Measurements from ENCODE around the gene TRERF1.

TRERF1 gene

DNA sequence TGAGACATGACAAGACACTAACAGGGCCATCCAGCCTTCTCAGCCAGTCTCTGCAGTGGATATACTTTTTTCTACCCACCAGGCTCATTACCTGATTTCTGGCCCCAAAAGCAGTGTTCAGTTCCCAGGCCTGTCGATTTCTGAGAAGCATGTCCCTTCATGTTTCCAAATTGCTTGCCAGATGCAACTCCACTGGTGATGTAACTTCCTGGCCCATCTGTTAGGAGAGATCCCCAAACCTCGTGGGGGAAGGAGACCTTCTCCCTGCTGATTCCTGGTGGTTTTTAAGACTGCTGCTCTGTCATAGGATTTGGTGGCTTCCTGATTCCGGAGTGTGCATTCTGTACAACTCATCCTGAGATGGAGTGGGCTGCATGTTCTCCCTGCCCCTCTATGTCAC lies 202.4 kb downstream of the TRERF1 start:
- DNase-seq (ENCODE audit: low spot score) = no peak

DNA sequence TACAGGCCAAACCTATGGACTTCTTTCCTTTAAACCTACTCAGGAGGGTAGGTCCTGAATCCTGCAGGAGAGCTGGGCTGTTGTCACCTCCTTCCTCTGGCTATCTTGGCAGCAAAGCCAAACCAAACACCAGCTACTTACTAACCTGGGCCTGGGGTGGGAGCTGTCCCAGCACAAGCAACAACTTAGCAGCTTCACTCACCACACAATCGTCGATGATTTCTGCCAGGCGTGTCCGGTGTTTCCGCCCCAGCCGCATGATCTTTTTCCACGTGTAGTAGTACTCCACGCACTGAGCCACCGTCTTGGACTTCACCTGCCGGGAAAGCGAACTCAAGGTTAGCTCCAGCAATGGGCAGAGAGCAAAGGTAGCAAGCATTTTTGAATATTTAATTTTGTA lies 208.7 kb downstream of the TRERF1 start:
- DNase-seq (ENCODE audit: low spot score) = no peak

DNA sequence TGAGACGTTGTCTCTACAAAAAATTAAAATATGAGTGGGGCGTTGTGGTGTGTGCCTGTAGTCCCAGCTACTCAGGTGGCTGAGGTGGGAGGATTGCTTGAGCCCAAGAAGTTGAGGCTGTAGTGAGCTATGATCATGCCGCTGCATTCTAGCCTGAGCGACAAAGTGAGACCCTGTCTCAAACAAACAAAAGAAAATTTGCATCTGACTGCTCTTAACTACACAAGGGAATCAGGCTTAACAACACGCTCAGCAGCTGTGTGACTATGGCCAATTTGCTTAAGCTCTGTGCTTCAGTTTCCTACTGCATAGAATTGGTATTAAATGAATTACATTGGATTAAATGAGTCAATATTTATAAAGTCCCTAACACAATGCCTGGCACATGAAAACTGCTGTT lies 209.8 kb downstream of the TRERF1 start:
- no peak for DNase-seq (ENCODE audit: low spot score)

DNA sequence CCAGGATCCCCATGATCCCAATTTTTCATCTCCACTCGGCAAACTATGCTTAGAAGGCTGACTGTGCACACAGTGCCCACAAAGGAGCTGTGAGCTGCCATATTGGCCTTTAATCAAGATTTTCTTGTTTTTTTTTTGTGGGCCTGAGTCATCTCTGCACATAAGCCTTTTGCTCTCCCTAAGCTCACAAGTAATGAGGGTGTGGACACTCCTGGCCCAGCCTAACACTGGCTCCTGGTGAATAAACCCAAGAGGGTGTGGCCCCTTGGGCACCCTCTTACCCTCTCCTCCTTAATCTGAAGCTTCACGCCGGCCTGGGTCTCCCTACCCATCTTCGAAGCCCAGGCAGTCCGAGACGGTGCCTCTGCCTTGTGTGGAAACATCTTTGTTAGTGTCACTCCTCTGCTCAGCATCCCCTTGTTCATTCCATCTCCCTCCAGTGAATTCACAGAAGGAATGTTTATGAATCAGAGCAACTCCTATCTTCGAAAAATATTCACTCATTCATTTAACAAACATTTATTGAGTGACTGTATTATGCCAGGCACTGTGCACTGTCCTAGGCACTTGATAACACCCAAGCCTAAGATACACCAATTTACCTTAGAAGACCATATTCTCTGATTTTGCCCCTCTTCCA lies 211.9 kb downstream of the TRERF1 start:
- DNase-seq (ENCODE audit: low spot score) = peak; percentile 88

DNA sequence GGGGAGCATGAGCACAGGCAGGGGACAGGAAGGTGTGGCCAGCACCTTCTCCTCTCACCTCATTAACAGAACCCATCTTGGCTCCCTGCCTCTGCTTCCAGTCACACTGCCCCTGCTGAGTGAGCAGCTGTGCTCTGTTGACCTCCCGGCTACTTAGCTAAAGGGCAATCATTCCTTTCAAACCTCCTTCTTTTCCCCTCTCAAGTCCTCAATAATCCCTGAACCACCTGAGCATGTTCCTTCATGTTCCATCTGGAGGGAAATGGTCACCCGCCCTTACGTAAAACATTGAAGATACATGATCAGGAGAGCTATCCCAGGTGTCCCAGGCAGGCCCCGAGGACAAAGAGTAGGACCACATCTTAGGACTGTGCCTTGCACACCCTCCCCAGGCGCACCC lies 212.4 kb downstream of the TRERF1 start:
- peak; percentile 65 for DNase-seq (ENCODE audit: low spot score)

DNA sequence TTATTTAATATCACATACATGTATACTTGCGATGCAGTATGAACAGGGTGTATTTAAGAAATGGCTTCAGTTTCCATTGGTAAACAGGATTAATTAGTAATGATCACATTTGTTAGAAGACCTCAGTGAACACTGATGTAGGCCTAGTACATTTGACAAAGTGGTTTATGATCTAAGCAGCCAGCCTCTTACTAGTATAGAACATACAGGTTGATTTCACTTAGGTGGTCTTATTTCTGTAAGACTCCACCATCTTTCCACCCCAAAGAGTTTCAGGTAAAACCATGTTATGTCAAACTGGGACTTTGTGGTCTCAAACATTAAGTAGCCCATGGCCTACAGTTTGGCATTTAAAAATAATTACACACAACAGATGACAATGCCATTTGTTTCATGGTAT lies 213.9 kb downstream of the TRERF1 start:
- DNase-seq (ENCODE audit: low spot score) = no peak

DNA sequence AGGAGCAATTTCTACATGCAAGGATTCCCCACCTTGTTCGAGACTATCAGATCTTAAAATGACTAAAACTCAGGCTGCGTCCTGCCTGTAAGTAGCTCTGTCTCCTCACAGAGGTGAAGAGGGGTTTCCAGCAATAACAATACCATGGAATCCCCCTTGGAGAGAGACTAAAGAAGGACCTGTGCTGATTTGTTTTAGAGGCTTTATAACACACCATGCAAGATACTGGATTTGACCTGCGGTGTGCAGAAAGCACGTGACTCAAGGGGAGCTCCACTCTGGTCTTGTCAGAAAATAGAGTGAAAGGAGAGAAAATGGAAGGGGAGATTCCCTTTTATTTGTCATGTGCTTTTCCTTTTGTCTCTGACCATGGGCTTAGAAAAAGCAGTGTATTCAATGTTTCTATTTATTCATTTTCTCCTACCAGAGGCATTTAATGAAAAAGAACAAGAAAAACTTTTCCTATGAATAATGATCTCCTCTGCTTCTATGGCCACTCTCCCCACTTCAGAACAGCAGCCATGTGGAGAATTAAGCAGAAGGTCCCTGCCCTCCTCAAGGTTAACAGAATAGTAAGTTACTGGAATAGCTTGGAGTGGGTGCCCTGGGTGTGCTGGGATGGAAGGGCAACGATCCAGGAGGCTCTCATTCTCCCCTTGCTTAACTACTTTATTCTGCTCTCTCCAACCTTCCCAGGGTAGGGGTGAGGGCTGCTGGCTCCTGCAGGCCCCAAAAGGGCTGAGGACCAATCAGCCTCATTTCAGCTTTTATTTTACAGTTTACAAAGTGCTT lies 214.8 kb downstream of the TRERF1 start:
- no peak for DNase-seq (ENCODE audit: low spot score)

DNA sequence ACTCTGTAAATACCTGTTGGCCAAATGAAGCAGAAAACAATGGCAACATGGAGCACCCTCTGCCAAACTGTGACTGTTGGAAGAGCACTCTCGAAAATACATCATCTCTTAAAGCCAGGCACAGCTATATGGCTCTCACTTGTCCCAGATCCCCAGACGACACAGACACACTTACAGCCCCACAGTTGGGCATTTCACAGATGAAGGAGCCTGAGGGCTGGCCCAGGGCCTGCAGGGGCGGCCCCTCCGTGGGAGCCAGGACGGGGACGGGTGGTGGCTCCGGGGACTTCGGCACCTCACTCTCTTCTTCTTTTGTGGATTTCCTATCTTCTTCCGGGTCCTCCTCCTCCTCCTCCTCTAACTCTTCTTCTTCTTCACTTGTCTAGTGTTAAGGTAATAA lies 215.7 kb downstream of the TRERF1 start:
- DNase-seq (ENCODE audit: low spot score) = no peak

DNA sequence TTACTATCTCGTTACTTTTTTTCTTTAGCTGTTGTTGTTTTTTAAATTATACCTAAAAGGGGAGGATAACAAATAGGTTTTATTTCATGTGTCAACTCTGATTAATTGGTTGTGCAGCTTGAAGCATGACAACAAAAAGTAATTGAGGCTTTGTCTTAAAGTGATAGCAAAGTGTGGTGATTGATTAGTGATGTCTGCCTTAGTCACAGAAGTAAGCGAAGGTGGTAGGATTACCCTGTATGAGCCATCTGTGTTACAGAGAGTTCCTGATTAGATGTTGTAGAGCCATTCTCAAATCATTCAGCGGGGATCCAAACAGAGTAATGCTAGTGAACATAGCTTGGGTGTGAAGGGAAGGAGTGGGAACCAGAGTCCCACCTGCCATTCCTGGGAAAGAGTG lies 219.7 kb downstream of the TRERF1 start:
- no peak for DNase-seq (ENCODE audit: low spot score)

DNA sequence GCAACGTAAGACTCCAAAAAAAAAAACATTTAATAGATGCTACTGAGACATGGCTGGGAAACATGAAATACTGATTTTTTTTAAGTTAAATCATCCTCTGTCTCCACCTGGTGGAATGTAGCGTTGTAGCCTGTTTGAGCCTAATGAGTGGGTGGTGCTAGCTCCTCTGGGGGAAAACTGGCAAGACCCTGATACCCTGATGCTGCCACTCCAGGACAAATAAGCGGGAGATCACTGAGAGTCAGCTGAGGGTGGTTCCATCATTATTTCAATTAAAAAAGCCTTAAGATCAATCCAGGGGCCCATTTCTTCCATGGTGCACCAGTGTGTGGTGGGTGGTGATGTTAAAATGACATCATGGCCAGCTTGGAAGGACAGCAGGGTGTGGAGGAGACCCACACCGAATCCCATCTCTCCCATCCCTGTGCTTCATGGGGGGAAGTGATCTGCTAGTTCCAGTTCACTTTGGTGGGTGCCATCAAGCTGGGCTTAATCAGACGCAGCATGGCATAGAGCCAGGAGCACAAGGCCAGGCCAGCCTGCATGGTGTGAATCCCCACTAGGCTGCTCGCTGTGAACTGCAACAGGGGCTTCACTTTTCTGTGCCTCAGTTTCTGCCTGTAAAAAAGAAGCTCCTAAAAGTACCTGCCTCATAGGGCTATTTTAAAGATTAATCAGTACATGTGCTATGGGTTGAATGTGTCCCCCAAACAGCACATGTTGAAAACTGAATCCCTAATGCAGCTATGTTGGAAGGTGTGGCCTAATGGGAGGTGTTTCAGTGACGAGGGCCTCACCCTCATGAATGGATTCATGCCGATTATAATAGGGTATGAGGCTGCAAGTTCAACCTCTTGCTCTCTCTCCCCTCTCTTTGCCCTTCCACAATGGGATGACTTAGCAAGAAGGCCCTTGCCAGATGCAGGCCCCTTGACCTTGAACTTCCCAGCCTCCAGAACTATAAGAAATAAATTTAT lies 221.1 kb downstream of the TRERF1 start:
- DNase-seq (ENCODE audit: low spot score) = no peak

DNA sequence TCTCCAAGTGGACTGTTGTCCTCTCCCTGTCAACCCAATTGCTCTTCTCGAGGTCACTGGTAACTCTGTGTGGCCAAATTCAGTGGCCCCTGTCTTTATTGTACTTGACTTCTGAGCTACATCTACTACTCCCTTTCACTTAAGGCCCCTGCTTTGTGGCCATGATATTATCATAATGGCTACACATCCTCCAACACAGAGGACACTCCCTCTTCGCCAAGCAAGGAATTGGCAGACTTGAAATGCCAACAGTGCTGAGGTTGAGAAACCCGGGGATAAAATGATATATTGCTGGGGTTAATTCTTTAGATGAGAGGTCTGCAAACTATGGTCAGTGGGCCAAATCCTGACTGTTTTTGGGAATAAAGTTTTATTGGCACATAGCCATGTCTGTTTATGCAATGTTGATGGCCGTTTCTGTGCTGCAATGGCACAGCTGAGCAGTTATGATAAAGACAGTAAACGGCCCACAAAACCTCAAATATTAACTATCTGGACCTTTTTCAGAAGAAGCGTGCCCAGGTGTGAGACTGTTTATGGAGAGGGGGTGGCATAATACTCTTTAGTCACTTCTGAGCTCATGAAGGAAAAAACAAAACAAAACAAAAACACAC lies 222.1 kb downstream of the TRERF1 start:
- no peak for DNase-seq (ENCODE audit: low spot score)

DNA sequence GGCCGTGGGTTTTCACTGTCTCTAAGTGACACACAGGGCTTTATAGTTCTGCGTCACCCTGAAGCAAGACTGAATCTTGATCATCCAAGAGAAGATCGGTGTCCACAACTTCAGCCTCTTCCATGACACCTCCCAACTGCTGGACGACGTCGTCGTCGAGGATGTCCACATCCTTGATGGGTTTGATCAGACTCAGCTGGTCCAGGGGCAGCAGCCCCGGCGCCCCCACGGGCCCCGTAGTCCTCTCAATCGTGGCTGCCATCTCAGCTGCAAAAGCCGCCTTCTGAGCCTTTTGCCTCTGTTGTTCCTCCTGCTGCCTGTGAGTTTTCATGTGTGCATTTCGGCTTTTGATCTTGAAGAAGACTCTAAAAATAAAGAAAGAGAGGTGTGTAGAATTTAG lies 223.4 kb downstream of the TRERF1 start:
- no peak for DNase-seq (ENCODE audit: low spot score)

DNA sequence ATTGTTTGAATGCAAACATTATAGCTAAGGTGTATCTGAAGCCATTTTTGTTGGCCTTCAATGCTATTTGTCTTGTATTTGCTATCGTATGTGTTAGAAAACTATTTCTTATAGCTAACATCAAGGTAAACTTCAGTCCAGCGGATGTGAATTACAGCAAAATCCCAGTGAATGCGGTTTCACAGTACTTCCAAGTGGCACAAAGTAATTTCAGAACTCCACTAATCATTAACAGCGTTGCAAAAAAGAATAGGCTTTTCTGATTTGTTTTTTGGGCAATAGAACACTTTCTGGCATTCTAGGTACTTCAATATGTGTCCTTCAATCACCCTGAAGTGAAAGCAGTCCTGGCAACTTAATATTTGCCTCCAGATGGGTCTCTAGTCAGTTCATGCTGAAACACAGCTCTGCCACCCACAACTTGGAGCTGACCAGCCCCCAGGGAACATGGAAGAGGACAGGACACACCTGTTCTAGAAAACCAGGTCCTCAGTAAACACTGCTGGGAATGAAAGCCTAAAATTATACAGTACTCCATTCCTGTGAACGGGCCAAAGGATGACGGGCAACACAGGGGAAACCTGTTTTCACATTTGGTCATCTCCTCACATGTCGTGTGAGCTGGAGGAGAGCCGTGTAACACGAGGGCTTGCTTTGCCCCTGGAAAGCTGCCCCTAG lies 224.4 kb downstream of the TRERF1 start:
- no peak for DNase-seq (ENCODE audit: low spot score)

DNA sequence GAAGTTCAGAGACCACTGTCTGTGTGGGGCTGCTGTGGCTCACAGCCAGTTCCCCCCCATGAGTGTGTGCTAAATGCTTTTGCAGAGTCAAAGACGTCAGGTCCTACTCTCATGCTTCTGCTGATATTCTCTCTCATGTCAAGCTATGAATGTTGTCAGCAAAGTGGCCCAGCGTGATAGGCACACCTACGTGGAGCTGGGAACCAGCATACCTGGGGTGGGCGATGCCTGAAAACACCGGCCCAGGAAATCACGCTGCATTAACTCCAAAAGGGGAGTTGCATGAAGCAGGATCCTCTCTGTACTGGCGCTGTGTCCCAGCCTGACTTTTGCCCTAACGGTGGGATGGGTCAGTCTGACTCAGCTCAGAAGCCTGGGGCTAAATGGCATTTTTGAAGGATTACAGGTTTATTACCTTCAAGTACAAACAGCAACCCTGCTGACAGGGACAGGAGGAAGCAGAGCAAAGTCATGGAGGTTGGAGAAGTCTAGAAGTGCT lies 225.0 kb downstream of the TRERF1 start:
- DNase-seq (ENCODE audit: low spot score) = peak; percentile 97

DNA sequence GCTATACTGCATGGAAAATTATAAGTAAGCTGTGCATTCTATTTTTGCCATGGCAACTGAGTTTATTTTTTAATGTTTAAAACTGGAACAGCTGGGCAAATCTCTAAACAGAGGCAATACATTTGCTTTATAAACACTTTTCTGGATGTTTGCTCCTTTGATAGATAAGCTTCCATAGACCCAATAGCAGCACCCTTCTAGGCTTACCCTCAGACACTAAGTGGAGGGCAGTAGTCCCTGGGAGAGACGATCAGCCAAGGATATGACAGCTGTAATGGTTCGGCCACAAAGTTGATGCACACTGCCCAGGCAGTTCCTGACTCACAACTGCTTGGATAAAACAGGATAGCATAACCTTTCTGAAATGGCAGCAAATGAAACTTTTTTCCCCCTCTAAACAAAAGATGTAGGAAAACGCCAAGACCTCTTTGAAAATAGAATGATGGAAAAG lies 225.5 kb downstream of the TRERF1 start:
- DNase-seq (ENCODE audit: low spot score) = peak; percentile 52

DNA sequence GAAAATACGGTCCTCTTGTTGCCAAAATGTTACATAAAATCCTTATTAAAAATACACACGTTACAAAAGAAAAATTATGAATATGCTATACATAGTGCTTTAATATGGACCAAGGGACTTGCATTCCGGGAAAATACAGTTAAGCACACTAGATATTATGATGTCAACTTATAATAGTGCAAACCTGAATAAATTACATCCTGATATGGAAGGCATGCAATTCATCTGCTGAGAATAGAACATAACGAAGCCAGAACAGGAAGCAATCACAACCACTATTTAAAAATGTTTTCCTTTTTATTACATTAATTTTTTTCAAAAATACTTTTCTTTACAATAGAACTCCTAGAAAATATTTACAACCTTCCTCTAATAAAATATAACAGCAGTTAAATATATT lies 226.3 kb downstream of the TRERF1 start:
- no peak for DNase-seq (ENCODE audit: low spot score)

DNA sequence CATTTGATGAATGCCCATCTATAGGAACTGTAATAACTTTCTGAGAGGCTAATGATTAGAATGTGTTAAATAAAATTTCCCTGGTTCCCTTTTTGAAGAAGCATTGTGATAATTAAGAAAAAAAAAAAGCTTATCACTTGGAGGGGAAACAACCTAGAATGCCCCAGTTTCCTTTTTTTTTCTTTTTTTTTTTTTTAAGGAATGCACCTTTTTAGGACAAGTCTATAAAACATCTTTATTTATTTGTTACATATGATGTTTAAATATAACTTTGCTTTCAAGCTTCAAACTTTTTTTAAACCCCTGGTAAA lies 226.7 kb downstream of the TRERF1 start:
- DNase-seq (ENCODE audit: low spot score) = no peak

DNA sequence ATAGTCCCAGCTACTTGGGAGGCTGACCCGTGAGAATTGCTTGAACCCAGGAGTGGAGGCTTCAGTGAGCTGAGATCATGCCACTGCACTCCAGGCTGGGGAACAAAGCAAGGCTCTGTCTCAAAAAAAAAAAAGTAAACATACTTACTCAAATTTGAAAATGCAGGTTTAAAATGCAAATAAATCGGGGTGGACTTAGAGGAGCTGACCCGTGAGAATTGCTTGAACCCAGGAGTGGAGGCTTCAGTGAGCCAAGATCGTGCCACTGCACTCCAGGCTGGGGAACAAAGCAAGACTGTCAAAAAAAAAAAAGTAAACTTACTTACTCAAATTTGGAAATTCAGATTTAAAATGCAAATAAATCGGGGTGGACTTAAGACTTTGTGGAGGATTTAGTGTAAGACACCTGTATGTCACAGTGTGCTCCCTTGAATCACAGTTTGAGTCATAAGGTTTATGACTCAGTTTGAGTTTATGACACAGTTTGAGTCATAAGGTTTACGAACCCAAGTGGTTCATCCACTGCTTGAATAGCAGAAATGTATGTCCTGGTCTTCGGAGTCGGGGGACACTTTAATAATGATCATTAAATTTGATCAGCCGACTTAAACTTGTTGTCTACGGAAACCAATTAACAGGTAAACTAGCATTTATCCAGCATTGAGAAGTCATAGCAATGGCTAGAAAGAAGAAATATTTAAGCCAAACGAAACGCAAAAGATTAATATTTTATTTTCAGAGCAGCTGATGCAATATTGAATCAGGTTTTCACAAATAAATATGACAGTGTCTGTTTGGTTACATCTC lies 227.3 kb downstream of the TRERF1 start:
- DNase-seq (ENCODE audit: low spot score) = peak; percentile 93

DNA sequence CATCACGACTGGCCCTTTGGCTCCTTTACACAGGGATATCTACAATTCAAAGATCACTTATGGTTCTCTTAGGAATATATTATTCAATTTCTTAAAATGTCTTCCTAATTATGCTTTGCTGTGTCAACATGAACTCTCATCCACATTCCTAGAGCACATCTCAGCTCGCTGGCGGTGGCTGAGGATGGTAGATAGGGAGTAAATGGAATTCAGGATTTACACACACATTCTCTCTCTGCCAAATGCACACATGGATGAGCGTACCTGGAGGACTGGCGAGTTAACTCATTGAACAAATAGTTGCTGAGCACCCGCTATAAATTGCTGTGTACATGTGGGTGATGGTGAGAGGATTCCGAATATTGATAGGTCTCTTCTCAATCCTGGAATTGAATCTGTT lies 229.3 kb downstream of the TRERF1 start:
- DNase-seq (ENCODE audit: low spot score) = no peak

DNA sequence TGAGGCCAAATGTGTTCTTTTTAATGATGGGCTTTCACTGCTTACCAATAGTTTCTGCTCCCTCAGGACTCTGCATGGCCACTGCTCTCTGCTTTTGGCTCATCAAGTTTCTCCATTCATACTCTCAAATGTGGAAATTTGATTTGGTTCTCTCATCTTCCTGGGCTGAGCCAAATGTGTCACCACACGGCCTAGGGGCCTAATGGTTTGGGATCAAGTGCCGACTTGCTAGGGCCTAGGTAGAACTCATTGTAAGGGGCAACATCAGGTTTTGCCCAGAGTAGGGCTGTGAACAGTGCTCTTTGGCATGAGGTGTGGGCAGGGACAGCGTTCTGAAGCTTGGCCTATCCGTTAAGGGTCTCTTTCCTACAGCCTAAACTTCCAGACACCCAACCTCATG lies 230.2 kb downstream of the TRERF1 start:
- no peak for DNase-seq (ENCODE audit: low spot score)

DNA sequence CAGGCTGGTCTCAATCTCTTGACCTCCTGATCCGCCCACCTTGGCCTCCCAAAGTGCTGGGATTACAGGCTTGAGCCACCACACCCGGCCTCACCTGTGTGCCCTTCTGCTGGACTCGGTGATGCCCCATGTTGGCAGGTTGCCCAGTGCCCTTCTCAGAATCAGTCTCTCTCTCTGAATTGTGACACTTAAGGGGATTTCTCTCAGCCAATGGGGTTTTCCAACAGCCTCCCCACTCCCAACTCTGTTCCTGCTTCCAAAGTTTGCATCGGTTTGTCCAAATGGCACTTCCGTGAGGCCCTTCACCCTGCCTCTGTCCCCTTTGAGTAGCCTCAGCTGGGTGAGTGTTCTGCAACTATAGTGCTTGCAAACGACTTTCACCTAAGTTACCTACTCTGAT lies 230.9 kb downstream of the TRERF1 start:
- DNase-seq (ENCODE audit: low spot score) = no peak
